ENCODE results near the gene ARV1.
A peak's percentile ranks its signal among the peaks of the same experiment; 100 is the strongest.

ARV1 gene

GRCh38 chr1:230978491-230979388 is at the start of gene ARV1, which contains the start of gene TTC13:
Gene ARV1 (plus strand): TSS chr1:230979094. CDS start chr1:230979106, 12 bp downstream.
Gene TTC13 (minus strand): TSS chr1:230978861. CDS start chr1:230978830, 31 bp downstream.
- peak; percentile 100 for DNase-seq

- no peak for DNase-seq
These were observed 47.9 kb upstream of the ARV1 start for GRCh38 chr1:230930986-230931385.

- DNase-seq, result no peak
These were observed 43.0 kb upstream of the ARV1 start for GRCh38 chr1:230935852-230936251.

GRCh38 chr1:230936475-230936874 is 42.4 kb upstream of the ARV1 start:
- no peak for DNase-seq

- no peak for DNase-seq
These were observed 41.5 kb upstream of the ARV1 start for GRCh38 chr1:230937371-230937770.

GRCh38 chr1:230938924-230939368 is 39.9 kb upstream of the ARV1 start:
- no peak for DNase-seq

- no peak for DNase-seq
These were observed 38.9 kb upstream of the ARV1 start for GRCh38 chr1:230939806-230940489.

GRCh38 chr1:230940848-230941247 is 38.0 kb upstream of the ARV1 start:
- DNase-seq, result no peak

- DNase-seq, result no peak
These were observed 35.8 kb upstream of the ARV1 start for GRCh38 chr1:230943048-230943593.

- DNase-seq, result no peak
These were observed 30.6 kb upstream of the ARV1 start for GRCh38 chr1:230948301-230948700.

GRCh38 chr1:230948903-230949302 is 30.0 kb upstream of the ARV1 start:
- no peak for DNase-seq

- no peak for DNase-seq
These were observed 28.5 kb upstream of the ARV1 start for GRCh38 chr1:230950404-230950803.

GRCh38 chr1:230957580-230957989 is 21.3 kb upstream of the ARV1 start:
- DNase-seq, result no peak

GRCh38 chr1:230958370-230958769 is 20.5 kb upstream of the ARV1 start:
- DNase-seq, result no peak

GRCh38 chr1:230964896-230965295 is 14.0 kb upstream of the ARV1 start:
- DNase-seq, result no peak

- no peak for DNase-seq
These were observed 13.4 kb upstream of the ARV1 start for GRCh38 chr1:230965535-230965934.

GRCh38 chr1:230966358-230966873 is 12.5 kb upstream of the ARV1 start:
- DNase-seq, result no peak

- no peak for DNase-seq
These were observed 8.5 kb upstream of the ARV1 start for GRCh38 chr1:230970432-230970831.

GRCh38 chr1:230971771-230972170 is 7.1 kb upstream of the ARV1 start:
- no peak for DNase-seq

- no peak for DNase-seq
These were observed 6.0 kb upstream of the ARV1 start for GRCh38 chr1:230972855-230973271.

GRCh38 chr1:230975636-230976035 is 3.3 kb upstream of the ARV1 start:
- DNase-seq, result no peak

GRCh38 chr1:230976360-230976759 is 2.5 kb upstream of the ARV1 start:
- DNase-seq, result no peak
